ENCODE results near the gene XRCC3. TPM values are rescaled to one million over a fixed set of nuclear protein-coding genes. Genes with fewer than 3 reads are reported as not detected.
"Not testable (repeated sequence)": the region's sequence is repeated elsewhere in the genome, so short reads cannot be mapped to it uniquely, and the experiment has no call there.

Gene XRCC3
- total RNA-seq, 2 donors from 2014 or later, result 37.3 to 112 TPM

DNA sequence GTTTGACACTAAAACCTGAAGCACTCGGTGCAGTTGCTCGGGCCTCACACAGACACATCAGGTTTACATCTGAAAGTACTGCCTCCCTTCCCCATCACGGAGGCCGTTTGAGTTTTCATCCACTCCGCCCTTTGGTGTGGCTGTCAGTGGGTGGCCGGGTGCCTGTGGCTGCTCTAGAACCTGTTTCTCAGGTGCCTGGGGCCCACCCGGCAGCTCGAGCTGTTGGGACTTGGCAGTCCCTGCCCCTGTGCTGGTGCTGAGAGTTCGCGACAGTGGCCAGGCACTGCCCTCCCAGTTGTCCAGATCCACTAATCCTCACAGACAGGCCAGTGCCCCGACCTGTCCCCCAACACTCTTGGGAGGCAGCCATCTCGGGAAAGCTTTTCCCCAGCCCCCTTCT, 22.4 kb downstream of the XRCC3 start:
- Mint-ChIP-seq H3K4me3 (no peak overlapping the region), H3K4me1 (ENCODE audit: low read depth in 2 of 2) (peaks cover 0 to 14% of the 10 kb centered on the region in 2 donors), H3K27me3 (no peaks in the 10 kb centered on the region), H3K27ac (no peak overlapping the region), H3K9me3 (no peaks in the 10 kb centered on the region), H3K36me3 (no peaks in the 10 kb centered on the region)
- DNase-seq (ENCODE audit: low spot score) (peak; percentile 29), ATAC-seq (no peak)

DNA sequence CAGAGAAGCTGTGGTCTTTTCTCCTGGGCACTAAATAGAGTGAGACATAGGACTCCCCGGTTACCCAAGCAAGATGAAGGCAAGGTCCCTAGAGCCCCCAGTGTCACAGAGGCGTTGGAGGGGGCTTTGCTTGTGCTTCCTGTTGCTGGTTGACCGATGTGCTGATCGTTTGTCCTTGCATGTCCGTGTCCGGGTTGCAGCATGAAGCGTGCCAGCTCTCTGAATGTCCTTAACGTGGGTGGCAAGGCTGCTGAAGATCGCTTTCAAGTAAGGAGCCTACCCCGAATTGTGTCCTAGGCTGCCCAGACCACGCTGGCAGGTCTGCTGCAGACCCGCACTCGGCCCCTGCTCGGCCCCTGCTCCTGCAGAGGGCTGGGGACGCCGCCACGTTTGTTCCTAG, 23.1 kb downstream of the XRCC3 start:
- Mint-ChIP-seq H3K4me1 (ENCODE audit: low read depth in 2 of 2) (peaks cover 0 to 10% of the 10 kb centered on the region in 2 donors), H3K4me3 (no peak overlapping the region), H3K9me3 (no peaks in the 10 kb centered on the region), H3K27me3 (no peaks in the 10 kb centered on the region), H3K36me3 (no peaks in the 10 kb centered on the region), H3K27ac (no peak overlapping the region)
- no peak for ATAC-seq
- no peak for DNase-seq (ENCODE audit: low spot score)

- H3K36me3 Mint-ChIP-seq; H3K4me3 Mint-ChIP-seq; DNase-seq (ENCODE audit: low spot score); H3K4me1 Mint-ChIP-seq (ENCODE audit: low read depth in 2 of 2); H3K27me3 Mint-ChIP-seq; H3K27ac Mint-ChIP-seq; H3K9me3 Mint-ChIP-seq; ATAC-seq: not testable (repeated sequence)
Measured at GRCh38 chr14:103691655-103692054, 23.6 kb downstream of the XRCC3 start.

- ATAC-seq, result no peak
- H3K27me3 Mint-ChIP-seq, result no peaks in the 10 kb centered on the region
- H3K4me3 Mint-ChIP-seq, result no peak overlapping the region
- H3K36me3 Mint-ChIP-seq, result no peaks in the 10 kb centered on the region
- no peaks in the 10 kb centered on the region for H3K9me3 Mint-ChIP-seq
- no peak for DNase-seq (ENCODE audit: low spot score)
- no peak overlapping the region for H3K27ac Mint-ChIP-seq
- H3K4me1 Mint-ChIP-seq (ENCODE audit: low read depth in 2 of 2), result peaks cover 0 to under 1% of the 10 kb centered on the region in 2 donors
Measured at GRCh38 chr14:103690332-103690731, 24.9 kb downstream of the XRCC3 start.

DNA sequence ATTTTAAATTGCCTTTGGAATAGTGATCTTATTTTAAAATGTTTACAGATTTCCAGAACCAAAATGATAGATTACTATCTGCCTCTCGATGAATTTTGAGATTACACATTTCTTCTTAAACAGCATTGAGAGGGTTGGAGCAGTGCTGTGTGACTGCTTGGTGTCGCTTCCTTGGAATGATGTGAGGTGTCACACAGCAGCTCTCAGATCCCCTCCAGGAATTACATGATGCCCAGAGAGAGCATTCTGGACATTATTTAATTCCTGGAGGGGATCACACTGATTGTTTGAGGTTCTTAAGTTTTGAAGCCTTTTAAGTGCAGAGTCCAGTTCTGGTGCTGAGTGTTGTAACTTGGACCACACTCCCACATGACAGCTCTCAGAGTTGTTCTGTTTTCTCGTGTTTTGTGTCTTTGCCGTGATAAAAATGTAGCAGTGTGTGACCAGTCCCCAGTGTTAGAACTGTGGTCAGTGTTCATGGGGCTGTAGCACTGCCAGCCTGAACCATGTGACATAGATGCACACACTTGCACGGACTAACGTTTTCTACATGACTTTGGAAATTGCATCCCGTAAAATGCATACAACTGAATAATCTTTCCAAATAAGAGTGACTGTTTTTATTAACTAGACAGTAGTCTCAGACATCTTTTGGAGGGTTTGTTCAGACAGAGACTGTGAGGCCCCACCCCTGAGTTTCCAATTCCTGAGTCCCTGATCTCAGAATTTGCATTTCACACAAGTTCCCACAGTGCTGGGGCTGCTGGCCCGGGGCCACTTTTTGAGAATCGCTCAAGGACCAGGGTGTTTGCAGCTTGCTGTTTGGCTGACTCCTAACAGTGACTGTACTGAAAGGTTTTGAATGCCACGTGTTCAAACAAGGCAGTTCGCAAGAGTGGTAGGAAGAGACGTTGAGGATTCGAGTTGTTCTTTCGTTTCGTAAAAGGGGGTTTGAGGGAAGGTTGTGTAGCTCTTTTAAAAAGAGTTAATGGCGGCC, 26.0 kb downstream of the XRCC3 start:
- H3K4me1 Mint-ChIP-seq (ENCODE audit: low read depth in 2 of 2), result no peaks in the 10 kb centered on the region
- ATAC-seq (no peak), DNase-seq (ENCODE audit: low spot score) (no peak)
- H3K9me3 Mint-ChIP-seq, result no peaks in the 10 kb centered on the region
- no peaks in the 10 kb centered on the region for H3K36me3 Mint-ChIP-seq
- peak overlapping the region in 1 of 2 donors; percentile 22 for H3K27ac Mint-ChIP-seq
- H3K4me3 Mint-ChIP-seq, result no peak overlapping the region
- H3K27me3 Mint-ChIP-seq, result no peaks in the 10 kb centered on the region

- ATAC-seq, result no peak
- no peaks in the 10 kb centered on the region for H3K36me3 Mint-ChIP-seq
- H3K27me3 Mint-ChIP-seq, result no peaks in the 10 kb centered on the region
- DNase-seq (ENCODE audit: low spot score), result peak; percentile 22
- no peaks in the 10 kb centered on the region for H3K9me3 Mint-ChIP-seq
- H3K27ac Mint-ChIP-seq, result no peak overlapping the region
- no peaks in the 10 kb centered on the region for H3K4me1 Mint-ChIP-seq (ENCODE audit: low read depth in 2 of 2)
- H3K4me3 Mint-ChIP-seq, result no peak overlapping the region
Measured at GRCh38 chr14:103688441-103688840, 26.8 kb downstream of the XRCC3 start.

DNA sequence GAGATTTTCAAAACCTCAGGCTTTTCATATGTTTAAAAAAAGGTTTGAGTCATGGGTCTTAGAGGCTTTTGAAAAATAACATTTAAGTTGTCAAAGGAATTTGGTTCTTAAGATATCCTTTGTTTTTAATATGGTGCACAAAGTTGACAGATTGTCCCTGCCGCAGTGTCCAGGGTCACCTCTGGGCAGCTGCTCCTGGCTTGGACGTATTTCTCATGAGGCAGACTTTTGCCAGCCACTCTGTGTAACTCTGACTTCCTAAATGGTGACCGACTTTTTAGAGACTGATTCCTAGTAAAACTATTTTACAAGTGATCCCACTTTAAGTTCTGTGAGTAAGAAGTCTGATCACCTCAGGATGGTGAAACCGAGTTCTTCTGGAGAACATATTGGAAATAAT, 27.5 kb downstream of the XRCC3 start:
- no peaks in the 10 kb centered on the region for H3K27me3 Mint-ChIP-seq
- no peaks in the 10 kb centered on the region for H3K9me3 Mint-ChIP-seq
- H3K36me3 Mint-ChIP-seq, result no peaks in the 10 kb centered on the region
- DNase-seq (ENCODE audit: low spot score) (no peak), ATAC-seq (no peak)
- H3K27ac Mint-ChIP-seq, result no peak overlapping the region
- H3K4me1 Mint-ChIP-seq (ENCODE audit: low read depth in 2 of 2), result no peaks in the 10 kb centered on the region
- H3K4me3 Mint-ChIP-seq, result no peak overlapping the region

DNA sequence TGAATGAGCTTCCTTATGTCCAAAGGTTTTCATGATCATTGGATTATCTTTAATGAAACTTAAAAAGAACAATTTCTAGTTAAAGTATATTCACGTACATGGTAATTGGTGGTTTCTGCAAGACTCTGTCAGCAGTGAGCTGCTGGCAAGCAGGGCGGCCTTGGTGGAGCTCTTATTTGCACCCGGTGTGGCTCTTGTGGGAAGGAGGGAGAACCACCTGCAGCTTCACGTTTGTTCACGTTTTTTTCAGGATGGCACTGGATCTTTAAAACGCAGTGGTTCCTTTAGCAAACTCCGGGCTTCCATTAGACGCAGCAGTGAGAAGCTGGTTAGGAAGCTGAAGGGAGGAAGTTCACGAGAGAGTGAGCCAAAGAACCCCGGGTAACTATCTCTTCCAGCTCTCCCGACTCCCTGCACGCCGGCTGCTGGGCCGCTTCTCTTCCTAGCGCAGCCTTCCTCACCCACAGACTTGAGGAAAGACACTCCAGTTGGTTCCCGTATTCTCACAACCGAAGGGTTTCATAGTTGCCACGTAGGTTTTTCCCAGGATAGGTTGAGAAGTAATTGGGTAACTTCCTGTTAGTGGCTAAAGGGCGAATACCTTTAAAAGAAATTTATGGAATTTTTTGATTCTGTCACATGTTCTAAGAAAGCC, 28.3 kb downstream of the XRCC3 start:
- no peak for DNase-seq (ENCODE audit: low spot score)
- H3K27ac Mint-ChIP-seq, result no peak overlapping the region
- no peaks in the 10 kb centered on the region for H3K9me3 Mint-ChIP-seq
- H3K4me1 Mint-ChIP-seq (ENCODE audit: low read depth in 2 of 2), result no peaks in the 10 kb centered on the region
- no peaks in the 10 kb centered on the region for H3K27me3 Mint-ChIP-seq
- no peak for ATAC-seq
- H3K4me3 Mint-ChIP-seq, result no peak overlapping the region
- no peaks in the 10 kb centered on the region for H3K36me3 Mint-ChIP-seq

DNA sequence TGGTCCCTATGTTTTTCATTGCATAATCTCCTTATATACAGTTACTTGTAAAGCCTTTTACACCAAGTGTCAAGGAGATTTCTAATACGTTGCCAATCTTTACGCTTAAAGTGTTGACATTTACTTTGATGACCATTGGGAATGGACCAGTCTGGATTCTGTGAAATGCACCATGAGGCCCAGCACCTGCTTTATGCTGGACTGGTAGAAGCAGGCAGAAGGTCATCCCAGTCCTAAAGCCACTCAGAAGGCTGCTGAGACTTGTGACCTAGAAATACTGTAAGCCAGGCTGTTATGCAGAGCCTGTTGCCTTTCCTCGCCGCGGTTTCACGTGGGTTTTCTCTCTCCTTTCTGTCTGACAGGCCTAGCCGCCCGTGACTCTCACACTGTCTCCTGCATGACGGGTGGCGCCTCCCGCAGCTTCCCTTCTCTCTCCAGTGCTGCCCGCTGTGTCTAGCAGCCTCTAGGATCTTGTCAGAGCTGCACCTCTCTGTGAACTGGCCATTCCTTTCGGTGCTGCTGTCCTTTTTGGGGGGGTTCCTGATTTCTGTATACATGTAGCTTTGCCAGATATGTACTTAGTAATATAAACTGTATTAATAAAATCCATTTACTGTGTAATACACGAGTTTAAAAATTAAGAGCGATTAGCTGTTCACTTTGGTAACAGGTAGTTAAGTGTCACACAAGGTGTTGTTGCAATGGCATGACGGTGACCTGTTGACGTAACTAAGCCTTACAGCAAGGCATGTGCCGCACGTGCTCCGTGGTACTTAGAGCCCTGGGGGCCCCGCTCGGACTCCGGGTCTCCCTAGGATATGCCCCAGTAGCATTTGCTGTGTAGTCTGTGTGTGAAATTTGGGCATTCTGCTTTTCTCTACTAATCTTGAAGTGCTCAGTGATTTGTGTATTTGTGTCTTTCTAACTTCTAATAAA, 29.7 kb downstream of the XRCC3 start:
- Mint-ChIP-seq H3K9me3 (no peaks in the 10 kb centered on the region), H3K4me3 (no peak overlapping the region), H3K4me1 (ENCODE audit: low read depth in 2 of 2) (no peaks in the 10 kb centered on the region), H3K27me3 (no peaks in the 10 kb centered on the region), H3K36me3 (peaks cover 2% of the 10 kb centered on the region), H3K27ac (no peak overlapping the region)
- DNase-seq (ENCODE audit: low spot score) (no peak), ATAC-seq (no peak)

DNA sequence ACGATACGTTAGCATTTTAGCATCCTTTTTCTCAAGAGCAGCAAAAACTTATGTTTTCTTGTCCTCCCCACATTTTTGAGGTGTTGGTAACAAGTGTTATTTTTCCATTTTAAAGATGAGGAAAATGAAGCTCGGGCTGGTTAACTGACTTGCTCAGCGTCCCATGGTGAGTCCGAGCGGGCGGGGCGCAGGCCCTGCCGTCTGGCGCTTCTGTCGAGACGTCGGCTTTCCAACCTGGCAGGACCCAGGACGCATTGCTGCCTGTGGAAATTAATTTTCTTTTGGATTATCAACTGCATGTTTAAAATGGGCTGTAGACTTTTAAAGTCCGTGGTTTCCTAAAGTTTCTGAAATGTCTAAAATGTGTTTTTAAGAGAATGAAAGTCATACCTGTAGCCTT, 30.4 kb downstream of the XRCC3 start:
- ATAC-seq (no peak), DNase-seq (ENCODE audit: low spot score) (no peak)
- Mint-ChIP-seq H3K9me3 (no peaks in the 10 kb centered on the region), H3K27ac (no peak overlapping the region), H3K4me1 (ENCODE audit: low read depth in 2 of 2) (no peaks in the 10 kb centered on the region), H3K27me3 (no peaks in the 10 kb centered on the region), H3K36me3 (peaks cover 4% of the 10 kb centered on the region), H3K4me3 (no peak overlapping the region)

- Mint-ChIP-seq H3K4me1 (ENCODE audit: low read depth in 2 of 2) (peaks cover 0 to 2% of the 10 kb centered on the region in 2 donors), H3K4me3 (no peak overlapping the region), H3K27ac (no peak overlapping the region), H3K36me3 (peaks cover 4% of the 10 kb centered on the region), H3K27me3 (no peaks in the 10 kb centered on the region), H3K9me3 (no peaks in the 10 kb centered on the region)
- no peak for ATAC-seq
- no peak for DNase-seq (ENCODE audit: low spot score)
Measured at GRCh38 chr14:103684471-103684870, 30.8 kb downstream of the XRCC3 start.

GRCh38 chr14:103683139-103683538, 32.1 kb downstream of the XRCC3 start:
- Mint-ChIP-seq H3K27ac (no peak overlapping the region), H3K4me1 (ENCODE audit: low read depth in 2 of 2) (peaks cover 0 to 5% of the 10 kb centered on the region in 2 donors), H3K9me3 (no peaks in the 10 kb centered on the region), H3K36me3 (peaks cover 4% of the 10 kb centered on the region), H3K27me3 (no peaks in the 10 kb centered on the region), H3K4me3 (no peak overlapping the region)
- DNase-seq (ENCODE audit: low spot score) (no peak), ATAC-seq (no peak)

- H3K27ac Mint-ChIP-seq, result no peak overlapping the region
- H3K9me3 Mint-ChIP-seq, result no peaks in the 10 kb centered on the region
- H3K4me3 Mint-ChIP-seq, result no peak overlapping the region
- ATAC-seq (no peak), DNase-seq (ENCODE audit: low spot score) (no peak)
- peaks cover 0 to 8% of the 10 kb centered on the region in 2 donors for H3K4me1 Mint-ChIP-seq (ENCODE audit: low read depth in 2 of 2)
- peaks cover 11% of the 10 kb centered on the region for H3K36me3 Mint-ChIP-seq
- no peaks in the 10 kb centered on the region for H3K27me3 Mint-ChIP-seq
Measured at GRCh38 chr14:103680491-103681231, 34.6 kb downstream of the XRCC3 start.
